Smooth muscle cell (in vitro differentiated cells): ENCODE measurements around the gene ATP10B. TPM values are rescaled to one million over a fixed set of nuclear protein-coding genes. Genes with fewer than 3 reads are reported as not detected.

Experiments
- DNase-seq: peaks from one replicate; lab custom pipeline; 2025; ENCODE audit not compliant: unreplicated experiment; lab: John Stamatoyannopoulos, UW
- H2AFZ ChIP-seq: fragments of 200-600 bp; sonication (generic); 2 replicates; pipeline ENCODE4 v1.6.0; 2016; ENCODE audit warnings: antibody characterized with exemption, low read depth, mild to moderate bottlenecking
- H3F3A ChIP-seq: fragments of 200-600 bp; sonication (generic); 2 replicates; pipeline ENCODE4 v1.6.0; 2017; ENCODE audit warnings: antibody characterized with exemption, low read depth
- H3K27ac ChIP-seq: fragments of 200-600 bp; sonication (generic); 2 replicates; pipeline ENCODE4 v1.5.1; 2016; ENCODE audit warnings: low read depth, mild to moderate bottlenecking
- H3K27me3 ChIP-seq: fragments of 200-600 bp; sonication (generic); 2 replicates; pipeline ENCODE4 v1.6.1; 2016; ENCODE audit warnings: low read depth, mild to moderate bottlenecking
- H3K36me3 ChIP-seq: fragments of 200-600 bp; sonication (generic); 2 replicates; pipeline ENCODE4 v1.5.1; 2016; ENCODE audit warnings: low read depth
- H3K4me1 ChIP-seq: fragments of 200-600 bp; sonication (generic); 2 replicates; pipeline ENCODE4 v1.5.1; 2016; ENCODE audit warnings: low read depth
- H3K4me2 ChIP-seq: fragments of 200-600 bp; sonication (generic); 2 replicates; pipeline ENCODE4 v1.6.0; 2016; ENCODE audit warnings: mild to moderate bottlenecking
- H3K4me3 ChIP-seq: fragments of 200-600 bp; sonication (generic); 2 replicates; pipeline ENCODE4 v1.5.1; 2016; ENCODE audit warnings: mild to moderate bottlenecking
- H3K79me2 ChIP-seq: fragments of 200-600 bp; sonication (generic); 2 replicates; pipeline ENCODE4 v1.6.0; 2016; ENCODE audit warnings: low read depth, mild to moderate bottlenecking
- H3K9ac ChIP-seq: fragments of 200-600 bp; sonication (generic); 2 replicates; pipeline ENCODE4 v1.6.0; 2016; ENCODE audit warnings: low read depth
- H3K9me3 ChIP-seq: fragments of 200-600 bp; sonication (generic); replicated peaks from 2 replicates; pipeline ENCODE4 v1.5.1; 2016; ENCODE audit warnings: low read depth
- H4K20me1 ChIP-seq: fragments of 200-600 bp; sonication (generic); 2 replicates; pipeline ENCODE4 v1.6.0; 2016; ENCODE audit warnings: low read depth
- WGBS: methylation state at CpG from one replicate; pipeline ENCODE4 v1.1.7; 2016; ENCODE audit warnings: low lambda C conversion rate; 5-methylcytosine and 5-hydroxymethylcytosine counted together
- polyA plus RNA-seq: library from polyadenylated mRNA; unstranded; fragments of >200 nt; fragmentation: Nextera tagmentation; extraction: Ambion mirVana; gene quantifications from 2 replicates; pipeline ENCODE4 v1.2.1, GENCODE V29; 2016
- total RNA-seq: library from RNA; depleted of rRNA; stranded (reverse); fragments of >200 nt; gene quantifications from 2 replicates; pipeline ENCODE4 v1.2.3, GENCODE V29; 2014
- TF ChIP-seq, protein P1 (sequence below): fragments of 200-600 bp; sonication (generic); IDR thresholded peaks from 2 replicates; pipeline ENCODE4 v1.5.1; 2017; ENCODE audit warnings: borderline replicate concordance, mild to moderate bottlenecking, antibody characterized with exemption; ENCODE audit not compliant: insufficient read depth, poor library complexity, severe bottlenecking

ATP10B gene
- total and polyA plus RNA-seq, 2 experiments from 2014 or later, result 0.13 TPM; not detected in 1

DNA sequence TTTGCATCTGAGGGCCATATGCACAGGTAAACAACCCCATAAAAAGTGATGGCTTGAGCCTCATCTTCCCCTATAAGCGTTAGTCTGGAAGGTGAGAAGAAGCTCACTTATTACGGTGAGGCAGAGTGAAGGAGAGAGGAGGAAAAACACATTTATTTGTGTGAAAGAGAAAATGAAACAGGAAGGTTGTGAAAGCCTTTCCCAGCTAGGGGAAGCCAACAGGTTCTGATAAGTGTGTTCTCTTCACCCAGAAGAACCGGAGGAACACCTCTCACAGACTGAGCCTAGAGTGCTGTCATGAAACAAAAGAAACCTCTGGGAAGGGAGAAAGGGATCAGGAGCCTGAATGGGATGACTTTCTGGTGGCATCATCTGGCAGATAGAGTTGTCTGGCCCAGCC is 237.9 kb downstream of the ATP10B start:
- Histone ChIP-seq H3K27me3 (no peaks in the 10 kb centered on the region), H3K4me2 (no peak overlapping the region), H3K79me2 (no peaks in the 10 kb centered on the region), H3K4me1 (no peaks in the 10 kb centered on the region), H2AFZ (no peak overlapping the region), H3K9me3 (no peaks in the 10 kb centered on the region), H3K36me3 (no peaks in the 10 kb centered on the region), H3K9ac (no peak overlapping the region), H3K4me3 (no peak overlapping the region), H3K27ac (no peak overlapping the region), H3F3A (no peaks in the 10 kb centered on the region), H4K20me1 (no peaks in the 10 kb centered on the region)
- TF ChIP-seq, protein P1, sequence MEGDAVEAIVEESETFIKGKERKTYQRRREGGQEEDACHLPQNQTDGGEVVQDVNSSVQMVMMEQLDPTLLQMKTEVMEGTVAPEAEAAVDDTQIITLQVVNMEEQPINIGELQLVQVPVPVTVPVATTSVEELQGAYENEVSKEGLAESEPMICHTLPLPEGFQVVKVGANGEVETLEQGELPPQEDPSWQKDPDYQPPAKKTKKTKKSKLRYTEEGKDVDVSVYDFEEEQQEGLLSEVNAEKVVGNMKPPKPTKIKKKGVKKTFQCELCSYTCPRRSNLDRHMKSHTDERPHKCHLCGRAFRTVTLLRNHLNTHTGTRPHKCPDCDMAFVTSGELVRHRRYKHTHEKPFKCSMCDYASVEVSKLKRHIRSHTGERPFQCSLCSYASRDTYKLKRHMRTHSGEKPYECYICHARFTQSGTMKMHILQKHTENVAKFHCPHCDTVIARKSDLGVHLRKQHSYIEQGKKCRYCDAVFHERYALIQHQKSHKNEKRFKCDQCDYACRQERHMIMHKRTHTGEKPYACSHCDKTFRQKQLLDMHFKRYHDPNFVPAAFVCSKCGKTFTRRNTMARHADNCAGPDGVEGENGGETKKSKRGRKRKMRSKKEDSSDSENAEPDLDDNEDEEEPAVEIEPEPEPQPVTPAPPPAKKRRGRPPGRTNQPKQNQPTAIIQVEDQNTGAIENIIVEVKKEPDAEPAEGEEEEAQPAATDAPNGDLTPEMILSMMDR, result no peak
- WGBS, result 90% methylated on average over 3 of the region's 3 CpGs
- DNase-seq, result no peak

DNA sequence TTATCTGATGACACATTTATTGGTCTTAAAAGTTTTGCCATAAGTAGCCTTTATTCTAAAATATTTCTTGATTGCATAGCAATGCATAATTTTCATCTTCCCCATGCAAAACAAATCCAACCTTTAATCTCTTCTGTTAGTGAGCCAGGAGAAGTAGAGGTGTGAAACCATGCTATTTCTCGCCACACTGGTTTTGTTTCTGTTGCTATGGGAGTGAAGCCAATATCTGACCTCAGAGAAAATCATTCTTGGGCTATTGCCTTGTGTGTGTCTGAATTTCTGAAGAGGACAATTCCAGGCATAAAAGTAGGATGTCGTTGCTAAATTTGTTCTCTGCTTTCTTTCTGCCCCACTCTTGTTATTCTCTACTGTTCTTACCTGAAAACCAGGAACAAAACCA is 246.7 kb downstream of the ATP10B start:
- Histone ChIP-seq H3K36me3 (no peaks in the 10 kb centered on the region), H3K9me3 (no peaks in the 10 kb centered on the region), H2AFZ (no peak overlapping the region), H4K20me1 (no peaks in the 10 kb centered on the region), H3K4me1 (no peaks in the 10 kb centered on the region), H3K4me3 (no peak overlapping the region), H3K9ac (no peak overlapping the region), H3K27ac (no peak overlapping the region), H3K27me3 (no peaks in the 10 kb centered on the region), H3K4me2 (no peak overlapping the region), H3F3A (no peaks in the 10 kb centered on the region), H3K79me2 (no peaks in the 10 kb centered on the region)
- no peak for DNase-seq
- TF ChIP-seq, protein P1, result no peak
- WGBS, result 95% methylated on average over 2 of the region's 2 CpGs

DNA sequence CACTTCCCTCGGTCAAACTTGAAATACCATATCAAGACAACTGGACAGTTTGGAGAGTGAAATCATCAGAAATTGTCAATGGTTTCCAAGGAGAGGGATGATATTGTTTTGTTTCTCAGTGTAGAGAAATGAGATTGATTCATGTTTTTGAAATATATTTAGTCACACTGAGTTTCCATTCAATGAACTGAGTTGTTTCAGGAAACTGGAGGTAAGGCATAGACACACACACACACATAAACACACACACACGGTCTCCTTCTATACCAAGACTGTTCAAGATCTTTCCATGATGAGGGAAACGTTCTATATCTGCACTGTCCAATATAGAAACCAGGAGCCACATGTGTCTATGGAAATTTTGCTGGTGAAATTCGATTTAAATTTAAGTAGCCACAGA is 247.5 kb downstream of the ATP10B start:
- TF ChIP-seq, protein P1, result no peak
- H4K20me1 ChIP-seq, result no peaks in the 10 kb centered on the region
- no peak for DNase-seq
- no peak overlapping the region for H3K27ac ChIP-seq
- WGBS, result 79% methylated on average over 4 of the region's 4 CpGs
- H3K4me3 ChIP-seq, result no peak overlapping the region
- H3K4me2 ChIP-seq, result no peak overlapping the region
- H3K79me2 ChIP-seq, result no peaks in the 10 kb centered on the region
- no peaks in the 10 kb centered on the region for H3K36me3 ChIP-seq
- H3K27me3 ChIP-seq, result no peaks in the 10 kb centered on the region
- no peaks in the 10 kb centered on the region for H3K4me1 ChIP-seq
- H3F3A ChIP-seq, result no peaks in the 10 kb centered on the region
- no peaks in the 10 kb centered on the region for H3K9me3 ChIP-seq
- no peak overlapping the region for H2AFZ ChIP-seq
- H3K9ac ChIP-seq, result no peak overlapping the region

DNA sequence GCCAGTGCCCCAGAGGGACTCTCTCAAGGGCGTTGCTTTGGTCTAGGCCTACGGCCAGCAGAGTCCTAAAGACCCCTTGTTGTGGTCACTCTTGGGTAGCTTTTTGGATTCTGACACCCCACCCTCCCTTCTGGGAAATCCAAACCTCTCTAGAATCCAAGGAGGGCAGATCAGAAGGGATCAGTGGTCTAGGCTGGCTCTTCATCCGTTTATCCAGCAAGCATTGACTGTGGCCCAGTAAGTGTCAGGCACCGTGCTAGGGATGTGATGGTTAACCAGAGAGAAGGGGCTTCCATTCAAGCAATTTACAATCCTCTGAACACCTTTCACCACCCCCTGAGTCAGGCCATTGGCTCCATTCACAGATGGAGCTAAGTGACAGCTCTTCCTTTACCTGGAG is 249.3 kb downstream of the ATP10B start:
- no peak overlapping the region for H3K4me2 ChIP-seq
- no peaks in the 10 kb centered on the region for H4K20me1 ChIP-seq
- DNase-seq, result no peak
- H3K4me3 ChIP-seq, result no peak overlapping the region
- TF ChIP-seq, protein P1, result no peak
- no peaks in the 10 kb centered on the region for H3F3A ChIP-seq
- WGBS, result 92% methylated on average over 4 of the region's 4 CpGs
- no peaks in the 10 kb centered on the region for H3K27me3 ChIP-seq
- H3K79me2 ChIP-seq, result no peaks in the 10 kb centered on the region
- no peaks in the 10 kb centered on the region for H3K36me3 ChIP-seq
- H3K27ac ChIP-seq, result no peak overlapping the region
- H3K4me1 ChIP-seq, result no peaks in the 10 kb centered on the region
- no peak overlapping the region for H2AFZ ChIP-seq
- no peaks in the 10 kb centered on the region for H3K9me3 ChIP-seq
- H3K9ac ChIP-seq, result no peak overlapping the region
